NCI-H2196 (cell line): ENCODE data around the gene IHH.
A peak's percentile ranks its signal among the peaks of the same experiment; 100 is the strongest.

Experiments used
- DNase-seq: peaks from one replicate; lab custom pipeline; 2025; ENCODE audit not compliant: unreplicated experiment; lab: John Stamatoyannopoulos, UW

Gene IHH

DNA sequence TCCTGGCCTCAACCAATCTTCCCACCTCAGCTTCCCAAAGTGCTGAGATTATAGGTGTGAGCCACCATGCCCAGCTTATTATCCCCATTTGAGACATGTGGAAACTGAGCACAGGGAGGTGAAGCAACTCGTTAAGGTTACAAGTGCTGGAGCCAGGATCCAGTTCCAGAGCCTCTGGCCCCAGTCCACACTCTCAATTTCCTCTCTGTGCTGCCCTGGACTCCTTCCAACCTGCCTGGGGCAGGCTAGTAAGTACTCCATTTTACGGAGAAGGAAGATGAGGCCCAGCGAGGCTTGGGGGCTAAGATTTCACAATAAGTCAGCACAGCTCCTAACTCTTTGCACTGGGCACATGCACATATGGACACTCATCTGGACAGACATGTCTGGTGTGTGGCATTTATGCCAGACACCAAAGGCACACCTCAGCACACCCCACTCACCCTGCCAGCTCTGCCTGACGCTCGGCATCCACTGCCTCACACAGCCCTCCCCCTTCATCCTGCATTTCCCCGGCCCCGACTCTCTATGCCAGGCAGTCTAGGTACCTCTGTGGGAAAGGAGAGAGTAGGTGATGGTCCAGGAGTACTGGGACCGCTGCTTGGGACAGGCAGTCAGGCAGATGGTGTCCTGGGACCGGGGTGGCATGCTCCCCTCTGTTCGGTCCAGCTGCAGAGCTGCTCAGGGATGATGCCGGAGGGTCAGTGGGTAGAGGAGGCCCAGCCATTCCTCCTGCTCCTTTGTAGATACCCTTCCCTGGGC is 39.9 kb downstream of the IHH start:
- peak; percentile 64 for DNase-seq

DNA sequence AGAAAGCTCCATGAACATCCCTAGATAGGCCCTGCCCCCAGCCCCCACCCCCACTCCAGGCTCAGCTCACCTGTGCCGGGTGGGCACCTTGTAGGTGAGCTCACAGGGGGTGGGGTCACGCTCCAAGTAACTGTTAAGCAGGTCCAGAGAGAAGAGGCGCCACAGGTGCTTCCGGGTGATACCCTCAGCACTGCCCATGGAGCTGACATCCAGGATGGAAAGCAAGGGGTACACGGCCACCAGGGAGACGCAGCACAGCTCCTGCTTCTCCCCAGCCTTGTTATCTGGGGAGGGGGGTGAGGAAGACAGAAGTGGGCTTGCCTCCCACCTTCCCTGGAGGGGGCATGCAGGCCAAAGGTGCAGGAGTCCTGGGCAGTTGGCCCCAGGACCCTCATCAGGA is 41.3 kb downstream of the IHH start:
- no peak for DNase-seq

DNA sequence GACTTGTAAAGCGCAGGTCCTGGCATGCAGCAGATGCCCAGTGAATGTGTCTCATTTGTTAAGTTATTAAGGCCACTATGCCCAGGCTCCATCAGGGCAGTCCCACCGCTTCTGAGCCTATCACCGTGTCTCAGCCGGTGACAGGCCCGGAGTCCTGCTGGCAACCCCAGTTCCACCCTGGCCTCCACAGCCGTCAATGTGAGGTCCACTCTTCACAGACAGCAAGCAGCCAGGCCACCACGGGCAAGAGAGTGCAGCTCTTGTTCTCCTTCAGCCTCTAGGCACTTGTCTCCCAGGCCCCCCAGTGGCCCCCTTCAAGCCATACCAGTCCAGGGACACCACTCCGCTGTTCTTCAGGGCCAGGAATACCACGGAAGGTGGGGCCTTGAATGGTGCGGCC is 42.0 kb downstream of the IHH start:
- DNase-seq = no peak

DNA sequence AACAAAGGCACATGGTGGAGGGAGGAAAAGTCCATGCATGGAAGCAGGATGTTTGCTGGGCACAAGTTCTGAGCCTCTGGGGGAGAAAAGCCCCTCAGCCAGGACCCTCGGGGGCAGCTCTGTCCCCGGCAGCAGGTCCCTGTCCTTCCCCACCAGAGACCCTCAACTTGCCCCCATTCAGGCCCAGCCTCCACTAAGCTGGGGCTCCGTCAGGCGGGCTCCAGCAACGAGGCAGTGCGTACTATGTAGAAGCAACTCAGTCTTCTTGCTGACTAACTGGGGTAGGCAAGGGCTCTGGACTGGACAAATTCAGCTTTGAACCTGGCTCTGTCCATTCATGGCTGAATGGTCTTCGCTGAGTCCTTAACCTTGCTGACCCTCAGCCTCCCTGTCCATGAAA is 42.4 kb downstream of the IHH start:
- no peak for DNase-seq

DNA sequence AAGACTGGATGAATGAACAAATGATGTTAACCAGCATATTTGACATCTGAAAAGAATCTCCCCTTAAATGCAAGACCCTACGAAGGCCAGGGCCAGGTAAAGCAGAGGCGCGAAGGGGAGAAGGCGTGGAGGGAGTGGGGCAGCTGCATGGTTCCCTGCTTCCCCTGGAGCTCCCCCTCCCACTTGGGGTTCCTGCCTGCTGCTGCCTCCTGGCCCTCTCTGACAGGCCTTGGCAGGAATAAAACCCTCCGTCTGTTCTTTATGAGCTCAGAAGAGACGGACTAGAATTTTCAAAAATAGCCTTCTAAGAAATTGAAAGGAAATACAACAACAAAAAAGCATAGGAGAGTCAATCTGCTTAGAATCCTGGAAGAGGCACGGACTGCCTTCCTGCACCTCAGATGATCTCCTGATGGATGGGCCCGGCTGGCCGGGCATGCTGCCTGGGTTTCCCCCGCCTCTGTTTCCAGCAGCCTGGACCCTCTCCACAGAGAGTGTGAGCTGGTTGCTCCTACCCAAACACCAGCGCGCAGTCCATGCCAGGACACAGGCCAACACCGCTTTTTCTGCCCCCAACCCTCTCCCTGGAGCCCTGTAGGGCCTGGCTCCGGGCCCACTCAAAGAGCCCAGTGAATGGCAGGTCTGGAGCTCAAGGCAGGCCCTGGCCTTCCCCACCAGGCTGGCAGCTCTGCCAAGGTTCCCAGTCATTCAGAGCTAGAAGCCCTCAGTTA is 43.4 kb downstream of the IHH start:
- no peak for DNase-seq

DNA sequence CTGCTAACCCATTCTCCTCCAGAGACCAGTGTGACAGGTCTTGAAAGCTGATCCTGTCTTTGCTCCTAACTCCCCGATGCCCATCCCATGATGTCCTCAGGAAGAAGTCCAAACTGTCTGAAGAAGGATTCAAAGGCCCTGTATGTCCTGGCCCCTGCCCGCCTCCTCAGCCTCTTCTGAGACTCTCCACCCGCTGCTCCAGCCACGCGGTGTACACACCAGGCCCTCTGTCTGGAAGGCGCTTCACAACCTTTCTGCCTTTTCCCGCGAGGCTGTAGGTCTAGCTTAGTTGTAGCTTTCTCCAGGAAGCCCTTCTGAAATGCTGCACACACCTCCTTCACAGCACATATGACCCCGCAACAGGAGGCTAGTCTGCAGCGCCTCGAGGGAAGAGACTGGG is 44.0 kb downstream of the IHH start:
- DNase-seq = no peak

DNA sequence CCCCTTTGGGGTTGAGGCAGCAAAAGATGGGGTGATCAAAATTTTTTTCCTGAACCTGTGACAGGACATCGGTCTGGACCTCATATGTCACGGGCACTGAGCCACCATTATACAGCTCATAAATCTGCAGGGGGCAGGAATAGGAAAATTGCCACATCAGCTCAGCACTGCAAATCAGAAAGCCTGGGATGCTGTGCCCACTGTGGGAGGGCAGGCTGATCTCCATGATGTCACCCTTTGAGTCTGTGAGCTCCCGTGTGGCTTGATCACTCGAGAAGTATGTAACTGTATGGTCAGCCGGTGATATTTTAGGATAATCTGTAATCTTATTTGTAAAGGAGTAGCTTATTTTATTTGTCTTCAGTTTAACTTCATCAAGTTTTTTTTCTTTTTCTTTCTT is 49.8 kb downstream of the IHH start:
- no peak for DNase-seq

DNA sequence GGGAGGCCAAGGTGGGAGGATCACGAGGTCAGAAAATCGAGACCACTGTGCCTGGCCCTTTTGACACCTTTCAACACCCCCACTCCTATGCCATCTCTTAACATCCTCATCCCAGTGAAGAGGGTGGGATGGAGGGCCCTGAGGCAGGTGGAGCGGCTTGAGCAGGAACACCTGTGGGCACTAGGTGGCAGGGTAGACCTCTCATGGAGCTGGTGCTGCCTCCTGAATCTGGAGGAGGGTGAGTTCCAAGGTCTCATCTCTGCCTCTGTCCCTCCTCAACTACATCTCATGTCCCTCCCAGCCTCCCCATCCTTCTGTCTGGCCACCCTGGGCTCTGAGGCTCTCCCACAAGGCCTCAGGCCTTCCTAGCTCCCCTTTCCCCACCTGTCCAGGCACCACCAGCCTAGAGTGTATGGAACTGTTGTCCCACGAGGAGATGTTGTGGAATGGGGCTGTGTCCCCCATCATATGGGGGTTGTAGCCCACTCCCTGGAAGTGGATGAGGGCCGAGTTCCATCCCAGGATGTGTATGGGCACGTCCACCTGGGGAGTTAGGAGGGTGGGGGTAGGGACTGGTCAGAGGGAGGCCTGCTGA is 50.5 kb downstream of the IHH start:
- DNase-seq = peak; percentile 62

DNA sequence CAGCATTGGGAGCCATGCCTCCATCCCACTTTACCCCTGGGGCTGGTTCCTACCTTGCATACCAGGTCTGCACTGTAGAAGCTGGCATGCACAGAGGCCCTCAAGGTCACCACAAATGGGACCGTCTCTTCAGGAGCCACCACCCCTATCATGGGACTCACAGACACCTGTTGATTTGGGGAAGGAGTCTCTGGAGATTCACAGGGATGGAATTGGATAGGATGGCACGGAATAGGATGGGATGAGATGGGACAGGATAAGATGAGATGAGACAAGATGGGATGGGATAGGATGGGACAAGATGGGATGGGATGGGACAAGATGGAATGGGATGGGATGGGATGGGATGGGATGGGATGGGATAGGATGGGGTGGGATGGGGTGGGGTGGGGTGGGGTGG is 51.4 kb downstream of the IHH start:
- DNase-seq = no peak
